HS-27A (cell line): Measurements from ENCODE around the gene IGSF9B.

Experiments used
- DNase-seq: peaks from one replicate; pipeline ENCODE4 v3.0.0-alpha.2; 2012; ENCODE audit warnings: low read depth, missing footprints

IGSF9B gene

GRCh38 chr11:133919330-133920108 lies 37.2 kb downstream of the IGSF9B start:
- no peak for DNase-seq

GRCh38 chr11:133918608-133919260 lies 38.0 kb downstream of the IGSF9B start:
- DNase-seq = no peak

- DNase-seq = no peak
Observed at GRCh38 chr11:133917921-133918607, 38.7 kb downstream of the IGSF9B start.

GRCh38 chr11:133916784-133917440 lies 39.9 kb downstream of the IGSF9B start:
- DNase-seq = no peak

GRCh38 chr11:133913761-133914160 lies 43.0 kb downstream of the IGSF9B start:
- no peak for DNase-seq

- DNase-seq = no peak
Observed at GRCh38 chr11:133911171-133911570, 45.6 kb downstream of the IGSF9B start.

- no peak for DNase-seq
Observed at GRCh38 chr11:133910101-133910500, 46.7 kb downstream of the IGSF9B start.

GRCh38 chr11:133908827-133909226 lies 47.9 kb downstream of the IGSF9B start:
- no peak for DNase-seq

- no peak for DNase-seq
Observed at GRCh38 chr11:133907841-133908241, 48.9 kb downstream of the IGSF9B start.

GRCh38 chr11:133907216-133907615 lies 49.6 kb downstream of the IGSF9B start:
- no peak for DNase-seq

- DNase-seq = no peak
Observed at GRCh38 chr11:133906746-133907145, 50.0 kb downstream of the IGSF9B start.

- DNase-seq = no peak
Observed at GRCh38 chr11:133906241-133906640, 50.5 kb downstream of the IGSF9B start.

- DNase-seq = no peak
Observed at GRCh38 chr11:133905677-133906156, 51.1 kb downstream of the IGSF9B start.

GRCh38 chr11:133904818-133905515 lies 51.8 kb downstream of the IGSF9B start:
- DNase-seq = no peak

- DNase-seq = no peak
Observed at GRCh38 chr11:133903875-133904817, 52.6 kb downstream of the IGSF9B start.

GRCh38 chr11:133903056-133903455 lies 53.7 kb downstream of the IGSF9B start:
- DNase-seq = no peak

GRCh38 chr11:133902506-133902905 lies 54.3 kb downstream of the IGSF9B start:
- DNase-seq = no peak

- DNase-seq = no peak
Observed at GRCh38 chr11:133901999-133902398, 54.8 kb downstream of the IGSF9B start.

- no peak for DNase-seq
Observed at GRCh38 chr11:133901316-133901715, 55.5 kb downstream of the IGSF9B start.
